ENCODE data around the gene ABCC11. TPM values are rescaled to one million over a fixed set of nuclear protein-coding genes. Genes with fewer than 3 reads are reported as not detected.

Gene ABCC11
- total RNA-seq, 1 donor from 2014 or later = 0.05 TPM

DNA sequence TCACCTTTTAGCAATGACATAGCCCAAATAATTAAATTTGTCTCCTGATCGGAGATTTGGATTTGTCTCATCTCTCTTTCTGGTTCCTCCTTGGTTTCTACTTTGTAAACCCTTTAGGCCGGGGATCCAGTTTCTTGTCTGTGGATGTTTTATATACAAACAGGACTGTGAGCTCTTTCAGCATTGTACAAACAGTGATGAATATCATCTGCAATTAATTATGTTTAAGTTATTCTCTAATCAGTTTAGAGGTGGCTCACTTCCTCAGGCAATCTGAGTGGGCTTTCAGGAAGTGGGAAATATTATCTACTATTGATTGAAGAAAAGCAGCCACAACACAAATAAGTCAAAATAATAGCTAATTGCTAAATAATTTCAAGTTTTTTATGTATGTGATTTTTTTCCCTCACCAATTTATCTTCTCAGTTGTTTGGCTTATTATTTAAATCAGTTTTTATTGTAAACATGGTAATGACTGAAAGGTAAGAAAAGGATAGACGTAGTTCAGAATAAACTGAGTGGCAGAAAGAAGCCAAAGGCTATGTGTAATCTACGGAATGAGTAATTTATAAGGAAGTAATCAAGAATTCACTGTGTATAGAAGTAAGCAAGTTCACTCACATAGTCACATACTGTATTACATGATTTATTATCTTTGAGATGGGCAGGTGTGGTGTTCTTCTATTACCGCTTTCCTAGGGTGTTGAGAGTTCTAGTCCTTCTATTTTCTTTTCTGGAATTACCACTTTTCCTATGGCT, 3.4 kb upstream of the ABCC11 start:
- intact Hi-C loops (cut with micrococcal nuclease) = no loop called here

- intact Hi-C loops (cut with micrococcal nuclease) = no loop called here
Measured at GRCh38 chr16:48246066-48246465, 1.3 kb downstream of the ABCC11 start.

DNA sequence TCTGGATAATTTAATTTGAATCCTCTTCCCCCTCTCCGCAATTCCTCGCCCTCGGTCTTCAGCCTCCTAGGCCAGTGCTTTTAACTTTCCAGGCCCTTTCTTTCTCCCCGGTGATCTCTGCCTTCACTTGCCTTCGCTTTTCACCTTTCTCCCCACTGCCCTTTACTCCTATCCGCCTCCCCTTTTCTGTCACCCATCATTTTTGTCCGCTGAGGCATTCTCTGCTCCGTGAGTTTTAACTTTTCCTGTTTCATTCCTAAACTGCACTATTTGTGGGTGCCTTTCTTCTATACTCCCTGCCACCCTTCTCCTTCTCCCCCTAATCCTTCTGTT, 2.5 kb downstream of the ABCC11 start:
- intact Hi-C loops (cut with micrococcal nuclease) = loop anchor here (1.0 to 5.0 kb wide), 5 partner anchors 13 to 1272 kb away; partner anchors contain the start of genes DNAJA2 and SIAH1

GRCh38 chr16:48244080-48244862, 3.1 kb downstream of the ABCC11 start, which contains the start of gene LONP2:
Gene LONP2 (plus strand): TSS chr16:48244300. CDS start chr16:48244389, 89 bp downstream.
- intact Hi-C loops (cut with micrococcal nuclease) = loop anchor here (1.0 to 5.0 kb wide), 5 partner anchors 12 to 1271 kb away; partner anchors contain the start of genes DNAJA2 and SIAH1

DNA sequence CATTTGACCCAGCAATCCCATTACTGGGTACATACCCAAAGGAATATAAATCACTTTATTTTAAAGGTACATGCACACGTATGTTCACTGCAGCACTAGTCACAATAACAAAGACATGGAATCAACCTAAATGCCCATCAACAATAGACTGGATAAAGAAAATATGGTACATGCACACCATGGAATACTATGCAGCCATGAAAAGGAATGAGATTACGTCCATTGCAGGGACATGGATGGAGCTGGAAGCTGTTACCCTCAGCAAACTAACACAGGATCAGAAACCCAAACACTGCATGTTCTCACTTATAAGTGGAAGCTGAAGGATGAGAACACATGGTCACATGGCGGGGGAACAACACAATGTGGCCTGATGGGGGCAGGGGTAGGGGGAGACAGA, 7.2 kb downstream of the ABCC11 start:
- intact Hi-C loops (cut with micrococcal nuclease) = loop anchor here (5.0 kb wide), 1 partner anchor 127 kb away; no protein-coding TSS in a partner anchor

- intact Hi-C loops (cut with micrococcal nuclease) = no loop called here
Measured at GRCh38 chr16:48236286-48236685, 11.1 kb downstream of the ABCC11 start.

DNA sequence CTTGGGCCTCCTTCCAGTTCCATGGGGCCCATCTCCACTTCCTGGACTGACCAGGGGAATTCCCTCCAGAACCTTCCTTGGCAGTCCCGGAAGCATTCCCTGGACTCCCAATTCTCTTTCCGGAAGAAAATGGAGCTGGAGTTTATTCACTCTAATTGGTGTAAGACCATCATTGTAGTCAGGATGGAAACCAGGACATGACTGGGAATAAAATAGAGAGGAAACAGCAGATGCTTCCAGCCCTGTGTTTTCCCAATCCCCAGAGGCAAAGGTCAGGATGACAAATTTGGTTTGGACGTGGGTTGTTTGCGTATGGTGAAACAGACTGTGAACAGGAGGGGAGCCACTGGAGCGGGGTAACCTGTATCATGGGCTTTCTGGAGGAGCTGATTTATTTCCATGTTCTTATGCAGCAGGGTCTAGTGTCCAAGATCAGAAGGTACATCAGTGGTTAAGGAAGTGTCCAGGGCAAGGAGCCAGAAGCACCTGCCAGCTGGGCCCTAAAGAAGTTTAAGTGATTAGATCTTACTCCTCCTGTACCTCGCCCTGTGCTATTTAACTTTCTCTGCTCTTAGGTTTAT, 11.7 kb downstream of the ABCC11 start:
- intact Hi-C loops (cut with micrococcal nuclease) = no loop called here

DNA sequence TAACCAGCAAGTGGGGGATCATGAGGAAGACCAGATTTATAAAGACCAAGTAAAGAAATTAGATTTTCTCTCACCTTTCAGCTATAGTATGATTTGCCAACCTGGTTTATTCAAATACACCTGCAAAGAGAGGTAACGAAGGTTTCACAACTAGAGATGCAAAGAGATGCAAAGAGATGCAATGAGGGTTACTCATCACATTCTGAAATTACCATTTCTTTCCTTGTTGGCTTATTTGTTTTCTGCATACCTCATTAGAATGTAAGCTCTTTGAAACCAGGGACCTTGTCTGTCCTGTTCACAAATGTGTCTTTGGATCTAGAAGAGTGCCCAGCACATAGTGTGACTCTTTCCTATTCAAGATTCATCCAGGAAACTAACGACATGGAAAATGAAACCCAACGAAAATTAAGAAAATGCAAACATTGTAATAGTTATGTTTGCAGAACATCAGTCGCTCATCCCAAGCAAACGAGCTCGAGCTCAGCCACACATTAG, 12.2 kb downstream of the ABCC11 start:
- intact Hi-C loops (cut with micrococcal nuclease) = no loop called here

DNA sequence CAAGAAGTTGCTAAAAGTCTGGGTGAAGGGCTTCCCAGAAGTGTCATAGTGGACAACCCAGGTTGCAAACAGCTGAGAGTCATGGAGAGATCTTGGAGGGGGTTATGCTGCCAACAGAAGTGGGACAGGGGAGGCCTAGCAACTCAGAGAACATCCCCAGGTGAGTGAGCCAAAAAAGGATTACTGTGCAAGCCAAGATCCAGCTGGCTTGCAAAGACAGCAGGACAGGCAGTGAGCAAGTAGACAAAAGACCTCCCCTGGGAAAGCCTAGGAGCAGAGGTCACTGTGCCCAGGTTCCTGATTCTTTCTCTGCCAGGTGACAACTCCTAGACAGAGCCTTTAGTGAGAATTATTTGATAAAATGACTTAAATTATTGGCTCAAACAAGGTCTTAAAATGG, 12.7 kb downstream of the ABCC11 start:
- intact Hi-C loops (cut with micrococcal nuclease) = no loop called here

DNA sequence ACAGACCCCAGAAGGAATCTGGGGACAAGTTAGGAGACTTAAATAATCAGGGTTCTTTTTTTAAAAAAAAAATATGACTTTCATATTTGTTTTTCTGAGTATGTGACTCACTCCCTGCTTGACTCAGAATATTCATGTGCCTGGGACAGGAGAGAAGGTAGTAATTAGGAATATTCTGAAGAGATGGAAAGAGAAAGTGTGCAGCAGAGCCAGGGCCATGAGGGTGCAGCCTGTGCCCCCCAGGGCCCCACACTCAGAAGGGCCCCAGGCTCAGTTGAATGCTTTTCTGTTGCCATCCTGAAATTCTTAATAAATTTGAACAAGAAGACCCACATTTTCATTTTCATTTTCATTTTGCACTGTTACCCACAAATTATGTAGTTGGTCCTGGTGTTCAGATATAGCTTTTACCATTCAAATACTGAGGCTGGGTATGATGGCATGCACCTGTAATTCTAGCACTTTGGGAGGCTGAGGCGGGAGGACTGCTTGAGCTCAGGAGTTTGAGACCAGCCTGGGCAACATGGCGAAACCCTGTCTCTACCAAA, 14.8 kb downstream of the ABCC11 start:
- intact Hi-C loops (cut with micrococcal nuclease) = loop anchor here (1.0 kb wide), 2 partner anchors 12 to 398 kb away; partner anchors contain the start of gene LONP2

DNA sequence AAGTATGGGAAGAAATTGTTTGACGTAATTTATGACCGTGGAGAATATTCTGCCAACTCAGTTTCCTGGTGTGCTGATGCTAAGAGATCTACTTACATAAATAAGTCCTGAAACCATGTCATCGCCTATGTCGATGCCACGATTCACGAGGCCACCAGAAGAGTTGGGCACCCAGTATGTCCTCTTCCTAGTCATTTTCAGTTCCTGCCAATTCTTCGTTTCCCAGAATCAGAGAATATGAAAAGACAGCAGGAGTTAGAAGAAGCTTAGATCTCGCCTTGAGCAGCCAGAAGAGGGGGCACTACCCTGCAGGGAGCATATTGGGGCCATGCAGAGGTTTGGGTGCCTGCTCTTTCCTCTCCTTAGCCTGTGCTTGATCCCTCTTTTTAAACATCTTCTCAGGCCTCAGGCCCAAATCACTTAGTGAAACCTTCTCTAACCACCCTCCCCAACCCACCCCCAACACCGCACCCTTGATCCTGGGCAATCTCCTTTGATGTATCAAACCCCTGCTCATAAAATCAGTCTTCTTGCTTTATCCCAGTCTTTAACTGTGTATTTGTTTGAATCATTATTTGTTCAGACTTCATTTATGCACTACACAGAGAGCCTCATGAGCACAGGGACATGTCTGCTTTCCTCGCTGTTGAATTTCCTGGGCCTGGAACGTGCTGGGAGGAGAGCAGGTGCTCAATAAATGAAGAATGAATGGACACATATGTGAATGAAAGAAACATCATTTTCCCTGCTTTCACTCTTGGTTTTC, 15.4 kb downstream of the ABCC11 start:
- intact Hi-C loops (cut with micrococcal nuclease) = loop anchor here (1.0 to 2.0 kb wide), 3 partner anchors 12 to 398 kb away; partner anchors contain the start of gene LONP2

DNA sequence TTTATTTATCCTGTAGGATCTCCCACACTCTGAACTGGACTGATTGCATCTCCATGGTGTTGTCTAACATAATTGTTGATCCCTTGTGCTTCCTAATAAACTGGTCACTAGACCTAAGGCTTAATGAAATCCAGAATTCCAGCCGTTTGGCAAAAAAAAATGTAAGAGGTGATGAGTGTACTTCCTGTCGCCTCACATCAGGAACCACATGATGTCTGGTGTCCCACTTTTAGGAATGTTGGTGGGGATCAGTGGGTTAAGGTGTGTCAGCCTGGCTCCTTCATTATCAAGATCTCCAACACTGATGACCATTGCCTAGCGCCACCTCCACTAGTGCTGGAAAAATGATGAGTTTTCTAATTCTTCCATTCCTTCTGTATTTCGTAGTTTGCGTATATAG, 21.9 kb downstream of the ABCC11 start:
- intact Hi-C loops (cut with micrococcal nuclease) = no loop called here

- intact Hi-C loops (cut with micrococcal nuclease) = no loop called here
Measured at GRCh38 chr16:48223490-48223889, 23.8 kb downstream of the ABCC11 start.

DNA sequence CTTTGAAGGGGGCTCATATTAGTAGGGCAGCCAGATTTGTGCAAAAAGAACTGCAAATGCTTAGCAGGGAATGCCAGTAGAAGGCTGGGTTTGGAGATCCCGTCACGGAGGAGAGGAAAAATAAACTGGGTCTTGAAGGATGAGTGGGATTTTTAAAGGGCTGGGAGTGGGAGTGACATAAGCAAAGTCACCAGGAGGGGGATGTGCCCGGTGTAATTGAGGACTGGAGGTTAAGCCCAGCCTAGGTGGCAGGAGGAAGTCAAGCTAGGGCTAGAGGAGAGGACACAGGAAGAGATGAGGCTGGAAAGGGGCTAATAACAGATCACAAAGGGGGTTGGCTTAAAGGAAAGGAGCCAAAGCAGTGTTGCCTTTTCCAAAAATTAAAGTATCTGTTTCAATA, 26.4 kb downstream of the ABCC11 start:
- intact Hi-C loops (cut with micrococcal nuclease) = no loop called here

- intact Hi-C loops (cut with micrococcal nuclease) = no loop called here
Measured at GRCh38 chr16:48218473-48218872, 28.9 kb downstream of the ABCC11 start.

DNA sequence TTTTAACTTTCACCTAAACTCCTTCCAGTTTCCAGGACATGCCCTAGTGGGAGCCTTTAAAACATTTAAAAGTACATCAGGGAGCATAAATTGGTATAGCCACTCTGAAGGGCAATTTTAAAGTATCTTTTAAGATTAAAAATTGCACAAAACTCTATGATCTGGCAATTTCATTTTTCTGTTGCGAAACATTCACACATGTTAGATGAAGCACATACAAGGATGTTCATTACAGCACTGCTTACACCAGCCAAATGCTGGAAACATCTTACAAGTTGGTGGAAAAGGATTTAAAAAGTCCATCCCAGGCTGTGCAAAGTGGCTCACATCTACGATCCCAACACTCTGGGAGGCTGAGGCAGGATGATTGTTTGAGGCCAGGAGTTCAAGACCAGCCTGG, 29.6 kb downstream of the ABCC11 start:
- intact Hi-C loops (cut with micrococcal nuclease) = no loop called here

- intact Hi-C loops (cut with micrococcal nuclease) = no loop called here
Measured at GRCh38 chr16:48215738-48216137, 31.6 kb downstream of the ABCC11 start.

DNA sequence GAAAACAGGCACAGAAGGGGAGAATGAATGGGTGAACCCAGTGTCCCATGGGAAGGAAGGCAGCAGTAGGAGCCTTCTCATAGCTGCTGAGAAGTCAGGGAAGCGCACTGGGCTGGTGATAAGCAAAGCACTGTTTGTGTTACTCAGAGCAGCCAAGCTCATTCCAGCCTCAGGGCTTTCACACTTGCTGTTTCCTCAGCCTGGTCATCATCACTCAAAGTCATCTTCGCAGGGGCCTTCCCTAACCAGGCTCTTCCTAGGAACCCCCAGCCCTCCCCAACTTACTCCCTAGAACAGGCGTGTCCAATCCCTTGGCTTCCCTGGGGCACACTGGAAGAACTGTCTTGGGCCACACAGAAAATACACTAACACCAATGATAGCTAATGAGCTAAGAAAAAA, 35.3 kb downstream of the ABCC11 start:
- intact Hi-C loops (cut with micrococcal nuclease) = no loop called here

DNA sequence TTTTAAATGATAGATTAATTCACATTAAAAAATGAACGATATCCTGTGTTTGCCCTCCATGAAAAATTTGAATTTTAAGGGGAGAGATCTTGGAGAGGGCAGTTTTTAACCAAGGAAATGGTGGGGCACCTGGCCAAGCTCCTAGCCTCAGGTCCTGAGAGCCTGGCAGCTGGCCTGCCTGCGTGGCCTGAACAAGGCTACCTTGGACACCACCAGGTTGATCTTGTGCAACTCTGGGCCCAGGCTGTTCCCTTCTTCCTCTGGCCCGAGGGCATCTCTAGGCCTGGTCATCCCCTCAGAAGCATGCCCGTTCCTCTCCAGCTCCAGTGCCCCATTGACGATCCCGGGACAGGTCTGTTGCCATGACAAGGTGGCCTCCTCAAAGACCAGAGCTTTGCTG, 36.6 kb downstream of the ABCC11 start:
- intact Hi-C loops (cut with micrococcal nuclease) = no loop called here

GRCh38 chr16:48206594-48207242, 40.6 kb downstream of the ABCC11 start:
- intact Hi-C loops (cut with micrococcal nuclease) = no loop called here
